H1 (cell line): Measurements from ENCODE around the gene LMX1B.

Experiments used
- CBX8 ChIP-seq: fragments of 300-800, 300-1000 bp; sonication (generic); IDR thresholded peaks from 2 replicates; pipeline ENCODE4 v1.7.1; 2016; ENCODE audit warnings: low read depth, low read length, borderline replicate concordance
- CEBPB ChIP-seq: IDR thresholded peaks from 2 replicates; pipeline ENCODE4 v1.6.1; 2012; ENCODE audit warnings: low read depth, low read length
- FOSL1 ChIP-seq: IDR thresholded peaks from 2 replicates; pipeline ENCODE4 v1.6.1; 2011; ENCODE audit warnings: mild to moderate bottlenecking, low read depth, low read length, moderate library complexity; ENCODE audit not compliant: insufficient read depth
- GABPA ChIP-seq: IDR thresholded peaks from 2 replicates; pipeline ENCODE4 v1.6.1; 2011; ENCODE audit warnings: mild to moderate bottlenecking, low read length, moderate library complexity, borderline replicate concordance; ENCODE audit not compliant: insufficient read depth
- KDM5A ChIP-seq: fragments of 200-600 bp; IDR thresholded peaks from 2 replicates; pipeline ENCODE4 v1.7.1; 2012; ENCODE audit warnings: mild to moderate bottlenecking, low read length, inconsistent platforms, mixed read lengths
- POLR2AphosphoS5 ChIP-seq: IDR thresholded peaks from 2 replicates; pipeline ENCODE4 v1.6.1; 2011; ENCODE audit warnings: low read depth, low read length
- ZNF274 ChIP-seq: IDR thresholded peaks from 2 replicates; pipeline ENCODE4 v1.7.0; 2012; ENCODE audit warnings: low read length, borderline replicate concordance; ENCODE audit errors: extremely low read depth
- TF ChIP-seq, protein P1 (sequence below): IDR thresholded peaks from 2 replicates; pipeline ENCODE4 v1.6.1; 2012; ENCODE audit warnings: inconsistent platforms
- TF ChIP-seq, protein P2 (sequence below): IDR thresholded peaks from 2 replicates; pipeline ENCODE4 v1.6.1; 2011; ENCODE audit warnings: low read depth, mild to moderate bottlenecking, low read length; ENCODE audit not compliant: insufficient read depth
- TF ChIP-seq, protein P3 (sequence below), 3 experiments: IDR thresholded peaks; 1 replicate in 2 of 3; 2 replicates in 1 of 3; pipeline versions ENCODE4 v1.5.1 to v1.6.1; 2011; ENCODE audit warnings: low read length in 3 of 3, mild to moderate bottlenecking in 3 of 3, inconsistent platforms in 2 of 3, low read depth in 1 of 3, moderate library complexity in 1 of 3; ENCODE audit not compliant: insufficient read depth in 1 of 3; ENCODE audit errors: control extremely low read depth in 1 of 3
- TF ChIP-seq, protein P4 (sequence below): IDR thresholded peaks from 2 replicates; pipeline ENCODE4 v1.6.1; 2011; ENCODE audit warnings: low read length, improper control_type of control experiment

DNA sequence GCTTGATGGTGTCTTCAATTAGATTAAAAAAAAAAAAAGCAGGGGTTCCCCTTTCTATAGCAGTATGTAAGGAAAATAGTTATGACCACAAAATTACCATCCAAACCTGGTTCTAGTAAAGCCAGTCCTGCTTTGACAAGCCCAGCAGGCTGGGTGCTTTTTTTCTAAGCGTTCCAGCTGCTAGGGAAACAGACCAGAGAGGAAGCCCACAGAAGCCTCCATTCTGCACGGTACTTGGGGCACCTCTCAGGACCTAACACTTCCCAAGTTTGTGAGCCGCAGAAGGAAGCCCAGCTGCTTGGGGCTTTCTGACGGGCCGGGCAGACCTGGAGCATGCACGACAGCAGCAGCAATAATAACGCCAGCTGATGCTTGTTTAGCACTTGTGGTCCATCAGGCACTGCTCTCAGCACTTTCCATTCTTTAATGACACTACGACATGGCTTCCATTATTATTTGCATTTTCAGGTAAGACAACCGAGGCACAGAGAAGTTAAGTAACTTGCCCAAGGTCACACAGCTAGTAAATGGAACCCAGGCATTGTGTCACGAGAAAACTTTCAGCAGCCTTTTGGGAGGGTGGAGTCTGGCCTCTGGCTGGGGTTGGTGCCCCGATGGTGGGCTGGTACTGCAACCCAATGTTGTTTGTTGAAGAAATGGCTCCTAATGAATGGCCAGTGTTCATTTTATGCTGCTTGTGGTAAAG is 15.4 kb downstream of the LMX1B start:
- TF ChIP-seq CEBPB (no peak), FOSL1 (no peak), POLR2AphosphoS5 (no peak), ZNF274 (no peak), CBX8 (no peak), KDM5A (no peak), GABPA (no peak)
- TF ChIP-seq, protein P1, sequence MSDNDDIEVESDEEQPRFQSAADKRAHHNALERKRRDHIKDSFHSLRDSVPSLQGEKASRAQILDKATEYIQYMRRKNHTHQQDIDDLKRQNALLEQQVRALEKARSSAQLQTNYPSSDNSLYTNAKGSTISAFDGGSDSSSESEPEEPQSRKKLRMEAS = no peak
- TF ChIP-seq, protein P2, sequence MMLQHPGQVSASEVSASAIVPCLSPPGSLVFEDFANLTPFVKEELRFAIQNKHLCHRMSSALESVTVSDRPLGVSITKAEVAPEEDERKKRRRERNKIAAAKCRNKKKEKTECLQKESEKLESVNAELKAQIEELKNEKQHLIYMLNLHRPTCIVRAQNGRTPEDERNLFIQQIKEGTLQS = no peak
- TF ChIP-seq, protein P3, sequence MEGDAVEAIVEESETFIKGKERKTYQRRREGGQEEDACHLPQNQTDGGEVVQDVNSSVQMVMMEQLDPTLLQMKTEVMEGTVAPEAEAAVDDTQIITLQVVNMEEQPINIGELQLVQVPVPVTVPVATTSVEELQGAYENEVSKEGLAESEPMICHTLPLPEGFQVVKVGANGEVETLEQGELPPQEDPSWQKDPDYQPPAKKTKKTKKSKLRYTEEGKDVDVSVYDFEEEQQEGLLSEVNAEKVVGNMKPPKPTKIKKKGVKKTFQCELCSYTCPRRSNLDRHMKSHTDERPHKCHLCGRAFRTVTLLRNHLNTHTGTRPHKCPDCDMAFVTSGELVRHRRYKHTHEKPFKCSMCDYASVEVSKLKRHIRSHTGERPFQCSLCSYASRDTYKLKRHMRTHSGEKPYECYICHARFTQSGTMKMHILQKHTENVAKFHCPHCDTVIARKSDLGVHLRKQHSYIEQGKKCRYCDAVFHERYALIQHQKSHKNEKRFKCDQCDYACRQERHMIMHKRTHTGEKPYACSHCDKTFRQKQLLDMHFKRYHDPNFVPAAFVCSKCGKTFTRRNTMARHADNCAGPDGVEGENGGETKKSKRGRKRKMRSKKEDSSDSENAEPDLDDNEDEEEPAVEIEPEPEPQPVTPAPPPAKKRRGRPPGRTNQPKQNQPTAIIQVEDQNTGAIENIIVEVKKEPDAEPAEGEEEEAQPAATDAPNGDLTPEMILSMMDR (IDR thresholded peaks at IDR 0.05; ENCODE audit: control extremely low read depth in 1 of 3, insufficient read depth in 1 of 3, low read depth in 1 of 3, low read length in 3 of 3) = no peak
- TF ChIP-seq, protein P4, sequence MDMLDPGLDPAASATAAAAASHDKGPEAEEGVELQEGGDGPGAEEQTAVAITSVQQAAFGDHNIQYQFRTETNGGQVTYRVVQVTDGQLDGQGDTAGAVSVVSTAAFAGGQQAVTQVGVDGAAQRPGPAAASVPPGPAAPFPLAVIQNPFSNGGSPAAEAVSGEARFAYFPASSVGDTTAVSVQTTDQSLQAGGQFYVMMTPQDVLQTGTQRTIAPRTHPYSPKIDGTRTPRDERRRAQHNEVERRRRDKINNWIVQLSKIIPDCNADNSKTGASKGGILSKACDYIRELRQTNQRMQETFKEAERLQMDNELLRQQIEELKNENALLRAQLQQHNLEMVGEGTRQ = no peak
